Stimulated activated CD4-positive, alpha-beta T cell treated with anti-CD3 and anti-CD28 coated beads, Interleukin-4, amount 100 ng/mL, for 24 hours (primary cell): ENCODE results near the gene MYEOV.

ENCODE experiments used
- DNase-seq: peaks from one replicate; pipeline ENCODE4 v3.0.0-alpha.2; 2020

The MYEOV gene

DNA sequence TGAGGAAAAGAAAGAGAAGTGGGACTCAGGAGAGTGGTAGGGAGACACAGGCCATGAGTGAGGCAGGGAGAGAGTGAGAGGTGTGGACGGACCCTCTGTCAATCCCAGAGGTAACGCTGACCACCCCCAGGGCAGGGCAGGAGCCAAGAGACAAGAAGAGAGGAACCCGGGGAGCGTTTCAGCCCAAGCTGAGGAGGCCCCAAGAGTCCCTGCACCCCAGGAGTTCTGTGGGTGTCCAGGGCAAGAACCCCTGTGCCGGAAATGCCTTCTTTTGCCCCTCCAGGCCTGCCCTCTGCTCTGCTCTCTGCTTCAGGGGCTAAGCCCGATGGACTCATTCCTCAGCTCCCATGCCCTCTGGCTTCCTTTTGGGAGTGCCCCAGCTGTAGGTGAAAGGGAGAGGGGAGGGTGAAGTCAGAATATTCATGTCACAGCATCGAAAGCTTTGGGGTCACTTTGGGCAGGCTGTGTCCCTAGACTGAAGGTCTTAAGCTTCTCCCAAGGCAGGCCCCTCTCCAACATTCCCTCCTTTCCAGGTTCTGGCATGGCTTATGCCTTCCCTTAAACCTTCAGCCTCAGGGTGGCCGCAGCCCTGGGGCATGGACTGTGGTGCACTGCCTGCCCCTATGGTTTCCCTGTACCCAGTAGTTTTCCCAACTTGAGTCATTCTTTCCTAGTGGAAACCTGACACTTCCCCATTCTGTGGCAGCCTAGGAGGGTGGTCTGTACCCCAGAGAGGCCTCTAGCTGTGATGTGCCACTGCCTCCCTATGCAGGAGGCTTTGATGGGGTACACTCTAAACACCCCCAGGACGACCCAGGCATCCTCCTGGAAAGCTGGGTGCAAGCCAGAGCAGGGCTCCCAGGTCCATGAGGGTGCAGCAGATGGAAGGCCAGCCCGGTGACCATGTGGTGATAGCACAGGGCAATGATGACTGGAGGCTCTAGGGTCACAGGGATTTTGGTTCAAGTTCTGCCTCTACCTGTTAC, 27.1 kb downstream of the MYEOV start:
- DNase-seq = no peak

DNA sequence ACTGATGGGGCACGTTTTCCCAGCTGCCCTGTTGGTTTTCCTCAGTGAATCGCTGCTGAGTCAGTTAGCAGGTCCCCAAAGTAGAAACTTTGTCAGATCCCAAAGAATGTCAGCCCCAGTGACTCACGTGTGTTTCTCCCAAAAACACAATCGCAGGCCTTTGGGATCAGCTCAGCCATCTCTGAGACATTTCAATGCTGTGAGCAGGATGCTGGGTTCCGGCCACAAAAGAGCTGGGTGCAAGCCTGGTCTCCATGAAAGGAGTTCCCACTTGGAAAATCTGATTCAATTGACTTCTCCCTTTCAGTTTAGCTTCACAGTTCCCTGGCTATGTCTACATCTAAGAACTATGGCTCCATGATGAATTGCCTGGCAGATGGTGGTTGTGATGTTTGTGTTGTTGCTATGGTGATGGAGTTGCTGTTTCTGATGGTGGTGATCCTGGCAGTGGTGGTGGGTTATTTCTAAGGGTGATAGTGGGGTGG, 28.0 kb downstream of the MYEOV start:
- DNase-seq = no peak

DNA sequence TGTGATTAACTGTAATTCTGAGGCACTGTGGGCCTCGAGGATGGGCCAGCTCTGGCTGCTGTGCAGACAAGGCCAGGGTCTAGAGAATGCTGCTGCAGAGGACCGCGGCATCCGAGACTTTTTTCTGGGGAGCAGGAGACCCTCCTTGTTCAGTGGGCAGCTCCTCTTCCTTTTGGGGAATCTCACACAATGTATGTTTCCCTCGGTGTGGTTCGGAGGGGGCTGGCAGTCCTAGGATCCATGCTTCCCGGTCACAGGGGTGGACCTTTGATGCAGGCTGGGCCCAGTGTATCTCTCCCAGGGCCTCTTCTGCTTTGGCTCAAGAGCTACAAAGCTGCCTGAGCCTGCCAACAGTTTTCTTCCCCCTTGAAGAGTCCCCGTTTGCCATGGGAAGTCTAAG, 31.5 kb downstream of the MYEOV start:
- DNase-seq = no peak

DNA sequence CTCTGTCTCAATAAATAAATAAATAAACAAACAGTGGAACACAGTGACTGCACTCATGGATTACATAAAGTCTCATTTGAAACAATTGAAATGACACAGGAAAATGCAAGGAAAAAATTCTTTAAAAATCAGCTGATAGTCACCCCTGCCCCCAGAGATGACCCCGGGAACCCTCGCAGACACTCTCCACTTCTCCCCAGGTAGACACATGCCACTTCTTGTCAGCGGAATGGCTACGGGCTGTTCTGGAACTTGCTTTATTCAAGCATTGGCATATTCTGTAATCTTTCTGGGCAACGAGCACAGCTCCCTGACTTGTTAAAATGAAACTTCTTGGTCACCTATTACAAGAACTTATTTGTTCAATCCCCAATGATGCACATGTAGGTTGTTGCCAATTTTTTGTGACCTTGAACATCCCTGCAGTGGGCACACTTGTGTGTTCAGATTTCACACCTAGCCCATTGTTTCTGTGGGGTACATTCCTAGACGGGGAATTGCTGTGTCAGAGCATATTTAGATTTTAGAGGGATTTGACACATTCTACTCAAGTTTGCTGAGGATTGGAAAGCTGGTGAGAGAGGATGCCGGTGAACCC, 32.8 kb downstream of the MYEOV start:
- no peak for DNase-seq

DNA sequence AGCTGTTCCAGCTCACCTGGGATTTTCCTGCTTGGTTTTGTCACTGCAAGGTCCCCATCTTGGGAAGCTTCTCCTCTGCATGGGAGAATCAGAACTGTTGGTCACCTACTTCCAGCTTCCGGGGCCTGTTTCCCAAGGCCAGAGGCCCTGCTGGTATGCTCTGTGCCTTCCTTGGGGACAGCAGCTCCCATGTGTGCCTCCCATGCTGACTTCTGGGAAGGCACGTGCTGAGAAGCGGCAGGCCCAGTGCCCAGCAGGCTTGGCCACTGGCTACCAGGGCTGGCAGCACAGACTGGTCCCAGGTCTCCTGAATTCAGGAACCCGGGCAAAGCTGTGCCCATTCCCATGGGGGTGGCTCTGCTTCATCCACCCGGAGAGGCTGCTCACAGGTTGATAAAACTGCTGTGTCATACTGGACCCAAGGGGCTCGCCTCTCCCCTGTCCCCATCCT, 33.8 kb downstream of the MYEOV start:
- no peak for DNase-seq

DNA sequence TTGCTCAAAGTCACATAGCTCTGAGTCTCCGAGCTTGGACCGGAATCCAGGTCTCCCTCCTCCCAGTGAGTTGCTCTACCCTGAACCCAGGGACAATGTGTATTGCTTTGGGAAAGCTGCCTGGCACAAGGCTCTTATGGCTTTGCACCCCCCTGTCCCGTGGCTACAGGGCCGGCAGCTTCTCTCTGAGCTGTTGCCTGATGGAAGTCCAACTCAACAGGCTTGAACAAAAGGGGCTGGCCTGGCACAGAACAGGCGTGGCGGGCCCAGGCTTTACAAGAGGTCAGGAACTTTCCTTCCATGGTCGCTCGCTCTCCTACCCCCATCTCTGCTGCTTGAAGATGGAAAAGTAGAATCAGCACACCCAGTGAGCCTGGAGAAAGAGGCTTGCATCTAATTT, 34.3 kb downstream of the MYEOV start:
- DNase-seq = no peak

DNA sequence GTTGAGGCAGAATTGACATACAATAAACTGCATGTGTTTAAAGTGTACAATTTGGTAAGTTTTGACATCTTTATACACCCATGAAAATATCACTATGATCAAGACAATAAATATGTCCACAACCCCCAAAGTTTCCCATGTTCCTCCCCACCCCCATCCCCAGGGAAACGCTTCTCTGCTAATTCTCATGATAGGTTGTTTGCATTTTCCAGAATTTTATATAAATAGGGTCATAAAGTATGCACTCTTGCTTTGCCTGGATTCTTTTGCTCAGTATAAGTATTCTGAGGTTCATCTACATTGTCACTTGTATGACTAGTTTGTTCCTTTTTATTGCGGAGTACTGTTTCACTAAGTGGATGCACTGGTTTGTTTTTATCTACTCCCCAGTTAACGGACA, 35.6 kb downstream of the MYEOV start:
- no peak for DNase-seq

DNA sequence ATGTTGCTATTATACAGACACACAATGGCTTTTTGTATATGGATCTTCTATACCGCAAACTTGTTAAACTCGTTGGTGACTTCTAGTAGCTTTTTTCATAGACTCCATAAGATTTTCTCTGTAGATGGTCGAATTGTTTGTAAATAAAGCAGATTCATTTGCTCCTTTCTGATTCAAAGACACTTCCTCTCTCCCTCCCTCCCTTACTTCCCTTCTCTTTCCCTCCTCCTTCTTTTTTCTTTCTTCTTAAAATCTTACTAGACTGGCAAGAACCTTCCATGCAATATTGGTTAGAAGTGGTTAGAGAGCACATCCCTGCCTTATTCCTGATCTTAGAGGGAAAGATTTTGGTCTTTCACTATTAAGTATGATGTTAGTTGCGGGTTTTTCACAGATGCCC, 36.4 kb downstream of the MYEOV start:
- DNase-seq = no peak

DNA sequence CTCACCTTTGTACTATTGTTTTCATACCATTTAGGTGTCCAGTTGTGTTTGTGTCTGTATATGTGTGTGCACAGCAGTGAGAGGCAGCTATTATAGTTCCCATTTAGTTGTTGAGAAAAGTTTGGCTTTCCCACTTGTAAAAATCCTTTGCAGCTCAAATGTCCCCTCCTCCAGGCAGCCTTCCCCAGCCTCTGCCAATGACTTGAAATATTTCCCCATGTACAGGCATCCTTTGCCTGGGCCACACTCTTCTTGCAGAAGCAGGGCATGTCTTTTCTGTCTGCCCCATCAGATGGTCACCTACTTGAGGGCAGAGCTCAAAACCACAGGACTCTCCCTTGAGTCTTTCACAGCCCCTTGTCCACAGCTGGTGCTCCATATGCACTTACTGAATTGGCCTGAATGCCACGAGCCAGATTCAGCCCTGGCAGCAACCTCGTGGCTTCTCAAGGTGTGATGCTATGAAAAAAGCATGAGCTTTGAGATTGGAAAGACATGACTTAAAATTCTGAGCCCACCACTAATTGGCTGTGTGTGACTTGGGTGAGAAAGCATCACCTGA, 39.3 kb downstream of the MYEOV start:
- no peak for DNase-seq

DNA sequence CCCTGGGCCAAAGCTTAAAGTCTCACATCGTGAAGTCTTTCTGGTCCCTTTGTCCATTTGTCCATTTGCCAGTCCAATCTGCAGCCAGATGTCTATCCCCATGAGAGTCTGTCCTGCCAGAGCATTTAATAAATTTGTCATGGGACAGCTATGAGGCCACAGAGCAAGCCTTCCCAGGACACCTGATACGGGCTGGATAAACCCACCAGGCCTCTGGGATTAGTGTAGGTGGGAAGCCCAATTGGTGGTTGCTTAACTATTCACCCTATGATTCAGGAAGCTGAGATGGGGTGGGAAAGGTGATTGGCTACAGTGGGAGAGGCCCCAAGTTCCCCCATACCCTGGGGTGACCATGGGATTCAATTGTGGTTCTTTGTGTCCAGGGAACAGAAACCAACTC, 39.9 kb downstream of the MYEOV start:
- no peak for DNase-seq

DNA sequence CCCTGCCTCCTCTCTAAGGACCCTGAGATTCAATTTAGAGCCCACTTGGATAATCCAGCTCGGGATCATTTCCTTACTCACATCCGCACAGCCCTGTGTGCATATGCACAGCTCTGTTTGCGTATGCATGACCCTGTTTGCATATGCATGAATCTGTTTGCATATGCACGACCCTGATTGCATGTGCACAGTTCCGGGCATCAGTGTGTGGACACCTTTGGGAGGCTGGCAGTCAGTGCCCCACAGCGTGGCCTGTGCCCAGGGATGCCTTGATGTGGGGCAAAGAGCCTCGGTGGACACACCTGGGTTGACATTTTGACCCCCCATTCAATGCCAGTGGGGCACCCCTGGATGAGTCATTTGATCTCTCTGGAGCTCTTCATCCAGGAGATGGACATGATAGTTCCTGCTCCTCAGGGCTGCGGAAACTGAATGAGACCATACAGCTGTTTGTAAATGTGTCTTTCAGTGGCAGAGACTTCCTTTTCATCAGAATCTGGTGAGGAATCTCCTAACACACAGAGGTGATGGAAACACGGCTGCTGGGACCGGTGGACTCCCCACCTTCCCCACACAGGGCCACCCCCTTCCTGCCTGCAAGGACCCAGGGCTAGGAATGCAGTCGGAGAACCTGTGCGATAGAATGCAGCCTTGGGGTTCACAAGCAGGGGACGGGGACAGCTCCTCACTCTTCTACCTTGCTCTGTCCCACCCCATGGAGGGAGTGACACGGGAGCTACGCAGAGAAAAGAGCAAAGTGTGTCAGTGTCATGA, 41.2 kb downstream of the MYEOV start:
- DNase-seq = no peak

DNA sequence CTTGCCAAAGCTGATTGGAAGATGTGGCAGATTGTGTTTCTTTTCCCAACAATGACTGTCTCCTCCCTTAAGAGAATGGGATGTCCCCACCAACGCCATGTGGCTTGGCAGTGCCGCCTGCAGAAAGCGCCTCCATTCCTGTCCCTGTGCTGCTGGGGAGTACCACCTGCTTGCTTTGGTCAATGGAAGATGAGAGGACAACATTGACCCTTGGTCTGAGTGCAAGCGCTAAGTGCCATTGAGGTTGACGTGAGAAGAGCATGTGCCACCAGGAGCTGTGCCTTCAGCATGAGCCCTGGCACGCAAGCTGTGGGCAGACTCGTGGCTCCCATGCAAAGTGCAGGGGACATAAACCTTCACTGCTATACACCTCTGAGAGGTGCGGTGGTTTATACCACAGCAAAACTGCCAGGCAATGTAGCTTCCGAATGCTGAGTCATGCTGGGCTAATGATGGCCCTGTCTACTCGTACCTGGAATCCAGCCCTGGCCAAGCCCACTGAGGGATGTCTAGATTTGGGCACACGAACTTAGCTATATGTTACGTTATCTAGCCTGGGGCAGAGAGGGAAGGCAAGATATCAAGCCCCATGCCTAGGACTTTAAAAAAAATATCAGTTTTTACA, 41.9 kb downstream of the MYEOV start:
- DNase-seq = no peak

DNA sequence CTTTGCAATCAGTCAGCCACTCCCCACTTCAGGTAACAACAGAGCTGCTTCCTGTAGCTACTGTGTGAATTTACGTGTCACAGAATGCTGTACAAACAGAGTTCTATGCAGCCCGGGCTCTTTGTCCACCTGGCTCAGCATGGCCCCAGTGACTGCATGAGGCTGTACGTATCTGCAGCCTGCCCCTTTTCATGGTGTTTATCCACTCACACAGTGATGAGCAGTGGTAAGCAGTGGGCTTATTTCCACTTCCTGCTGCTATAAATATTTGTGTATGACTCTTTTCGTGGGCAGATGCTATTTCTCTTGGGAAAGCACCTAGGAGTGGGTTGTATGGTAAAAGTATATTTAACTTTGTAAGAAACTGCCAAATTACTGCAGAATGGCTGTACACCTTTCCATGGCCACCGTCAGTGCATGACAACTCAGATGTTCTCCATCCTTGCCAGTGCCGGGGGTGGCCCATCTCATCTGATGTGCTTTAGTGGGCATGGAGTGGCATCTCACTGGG, 43.3 kb downstream of the MYEOV start:
- peak; percentile 68 for DNase-seq

DNA sequence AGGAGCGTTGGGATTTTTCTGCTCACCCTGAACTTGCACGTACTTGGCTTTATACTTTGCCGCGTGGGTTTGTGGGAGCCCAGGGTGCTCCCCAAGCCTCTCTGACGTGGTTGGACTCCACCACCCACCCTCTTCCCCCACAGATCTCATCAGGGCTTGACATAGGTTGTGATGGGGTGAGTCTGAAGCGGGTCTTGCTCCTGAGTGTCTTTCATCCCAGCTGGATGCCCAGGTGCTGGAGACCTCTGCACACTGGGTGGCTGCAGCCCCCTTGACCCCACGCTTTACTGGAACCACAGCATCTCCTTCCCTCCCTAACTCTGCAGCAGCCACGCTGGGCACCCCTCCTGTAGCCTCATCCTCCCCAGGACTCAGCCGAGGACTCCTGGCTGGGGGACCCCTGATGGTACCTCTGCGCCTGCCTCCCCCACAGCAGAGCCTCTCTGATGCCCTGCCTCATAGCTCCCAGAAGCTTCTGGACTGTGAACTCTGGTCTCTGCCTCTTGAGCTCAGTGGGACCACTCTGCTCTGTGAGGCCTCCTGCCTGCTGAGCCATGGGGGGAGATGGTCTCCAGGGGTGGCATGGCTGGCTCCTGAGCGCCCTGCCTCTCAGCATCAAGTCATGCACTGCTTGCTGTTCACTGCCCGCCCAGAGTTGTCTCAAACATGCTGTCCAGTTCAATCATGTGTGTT, 45.2 kb downstream of the MYEOV start:
- DNase-seq = peak; percentile 2

DNA sequence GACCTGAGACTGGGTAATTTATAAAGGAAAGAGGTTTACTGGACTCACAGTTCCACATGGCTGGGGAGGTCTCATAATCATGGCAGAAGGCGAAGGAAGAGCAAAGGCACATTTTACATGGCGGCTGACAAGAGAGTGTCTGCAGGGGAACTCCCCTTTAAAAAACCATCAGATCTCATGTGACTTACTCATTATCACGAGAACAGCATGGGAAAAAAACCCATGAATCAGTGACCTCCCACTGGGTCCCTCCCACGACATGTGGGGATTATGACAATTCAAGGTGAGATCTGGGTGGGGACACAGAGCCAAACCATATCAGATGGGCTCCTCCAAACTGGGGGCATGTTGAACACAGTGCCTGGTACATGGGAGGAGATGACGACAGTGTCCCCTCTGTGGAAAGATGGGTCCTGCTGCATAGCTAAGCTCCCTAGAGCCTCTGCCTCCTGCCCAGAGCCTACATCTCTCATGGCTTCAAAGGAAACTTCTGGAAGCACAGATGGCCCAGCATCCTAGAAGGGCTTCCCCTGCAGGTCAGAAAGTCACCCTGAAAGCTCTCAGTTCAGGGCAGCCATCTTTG, 46.1 kb downstream of the MYEOV start:
- DNase-seq = peak; percentile 41

DNA sequence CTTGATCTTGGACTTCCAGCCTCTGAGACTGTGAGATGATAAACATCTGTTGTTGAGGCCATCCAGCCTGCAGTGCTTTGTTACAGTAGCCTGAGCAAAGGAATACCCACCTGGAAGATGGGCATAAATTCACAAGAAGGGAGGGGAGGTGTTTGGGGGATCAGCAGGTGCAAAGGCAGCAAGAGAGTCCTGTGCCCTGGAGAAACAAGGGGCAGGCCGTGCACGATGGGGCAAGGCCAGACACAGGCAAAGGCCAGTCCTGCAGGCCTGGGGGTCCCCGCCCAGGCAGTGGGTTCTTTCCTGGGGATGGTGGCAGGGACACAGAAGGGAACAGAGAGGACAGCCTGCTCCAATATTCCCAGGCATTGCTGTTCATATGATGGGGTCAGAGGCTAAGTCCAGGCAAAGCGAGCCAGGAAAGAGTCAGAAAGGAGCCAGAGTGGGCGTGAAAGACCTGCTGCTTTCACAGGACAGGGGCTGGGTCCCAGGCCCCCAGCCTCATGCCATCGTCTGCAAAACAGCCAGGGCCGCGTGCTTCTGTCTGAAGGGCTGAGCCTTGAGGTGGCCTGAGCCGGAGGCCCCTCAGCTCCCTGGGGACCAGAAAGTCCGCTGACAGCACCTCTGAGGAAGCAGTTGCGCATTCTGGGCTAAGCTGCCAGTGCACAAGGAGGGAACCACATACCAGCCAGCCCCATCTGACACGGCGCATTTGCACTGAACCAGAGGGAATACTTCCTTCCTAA, 48.8 kb downstream of the MYEOV start:
- peak; percentile 2 for DNase-seq

DNA sequence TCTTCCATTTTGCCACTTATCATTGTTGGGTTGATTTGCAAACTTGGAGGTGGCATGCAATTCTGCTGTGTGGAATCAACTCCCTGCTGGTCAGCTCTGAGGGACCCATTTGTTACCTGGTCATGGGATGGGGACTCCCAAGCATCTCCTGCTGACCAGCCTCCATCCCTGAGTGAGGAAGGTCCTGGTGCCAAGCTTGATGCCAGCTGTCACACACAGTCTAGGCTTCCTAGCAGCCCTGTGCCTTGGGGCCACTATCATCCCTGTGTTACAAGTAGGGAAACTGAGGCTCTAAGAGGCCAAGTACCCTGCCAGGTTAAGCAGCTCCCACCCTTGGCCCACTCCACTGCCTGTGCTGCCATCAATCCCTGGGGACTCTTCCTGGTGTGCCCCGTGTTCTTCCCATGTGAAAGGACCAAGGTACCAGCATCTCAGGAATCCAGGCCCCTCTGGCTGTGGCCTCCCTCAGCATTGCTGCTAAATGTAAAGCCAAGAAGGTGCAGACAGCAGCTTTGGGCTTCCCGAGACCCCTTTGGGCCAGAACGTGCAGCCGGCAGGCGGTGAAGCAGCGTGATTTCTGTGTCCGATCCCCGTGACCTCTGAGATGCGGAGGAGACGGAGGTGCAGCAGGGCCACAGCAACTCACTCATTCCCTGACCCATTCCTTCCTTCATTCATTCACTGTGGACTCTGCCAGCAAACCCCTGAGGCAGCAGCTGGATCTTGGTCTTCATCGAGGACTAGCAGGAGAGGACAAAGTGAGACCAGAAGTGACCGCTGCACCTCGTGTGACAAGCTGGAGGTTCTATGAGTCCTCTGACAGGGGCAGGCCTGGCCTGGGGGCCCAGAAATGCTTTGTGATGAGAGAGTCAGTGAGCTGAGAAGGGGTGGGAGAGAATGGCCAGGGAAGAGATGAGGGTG, 49.7 kb downstream of the MYEOV start:
- peak; percentile 2 for DNase-seq

DNA sequence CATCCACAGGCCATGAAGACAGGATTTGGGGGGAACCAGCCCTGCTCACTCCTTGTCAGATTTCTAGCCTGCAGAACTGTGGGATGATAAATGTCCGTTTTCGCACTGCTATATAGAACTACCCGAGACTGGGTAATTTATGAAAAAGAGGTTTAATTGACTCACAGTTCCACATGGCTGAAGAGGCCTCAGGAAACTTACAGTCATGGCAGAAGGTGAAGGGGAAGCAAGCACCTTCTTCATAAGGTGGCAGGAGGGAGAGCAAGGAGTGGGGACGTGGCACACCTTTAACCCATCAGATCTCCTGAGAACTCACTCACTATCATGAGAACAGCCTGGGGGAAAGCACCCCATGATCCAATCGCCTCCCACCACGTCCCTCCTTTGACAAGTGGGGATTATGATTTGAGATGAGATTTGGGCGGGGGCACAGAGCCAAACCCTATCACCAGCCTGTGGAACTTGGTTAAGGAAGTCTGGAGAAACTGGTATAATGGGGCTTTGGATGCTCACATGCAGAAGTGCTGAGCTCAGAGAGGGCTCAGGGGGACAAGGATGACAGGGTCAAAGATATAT, 50.7 kb downstream of the MYEOV start:
- DNase-seq = peak; percentile 2
